Breast epithelium (tissue), 4 donors: Measurements from ENCODE around the gene SHROOM3. TPM values are rescaled to one million over a fixed set of nuclear protein-coding genes. Genes with fewer than 3 reads are reported as not detected.

Experiments used
- DNase-seq, 2 donors: peaks; one replicate each; pipeline ENCODE4 v3.0.0-alpha.2; 2019; ENCODE audit warnings: low spot score in 2 of 2
- H3K27ac ChIP-seq, 2 donors: fragments of 200-600 bp; sonication (generic) in 1 of 2; one replicate each; pipeline ENCODE4 v1.5.1; 2016 to 2019; ENCODE audit warnings: mild to moderate bottlenecking in 1 of 2
- H3K27me3 ChIP-seq, 2 donors: fragments of 200-600 bp; sonication (generic) in 1 of 2; one replicate each; pipeline versions ENCODE4 v1.5.1 to v1.6.0; 2017 to 2019; ENCODE audit warnings: control low read depth in 1 of 2, mild to moderate bottlenecking in 1 of 2
- H3K36me3 ChIP-seq: fragments of 200-600 bp; one replicate; pipeline ENCODE4 v1.5.1; 2019
- H3K4me1 ChIP-seq, 2 donors: fragments of 200-600 bp; sonication (generic); one replicate each; pipeline ENCODE4 v1.5.1; 2016 to 2019; ENCODE audit warnings: control low read depth in 1 of 2
- H3K4me3 ChIP-seq, 3 donors: fragments of 200-600 bp; sonication (generic); 1 replicate in 2 of 3; 2 replicates in 1 of 3; pipeline ENCODE4 v1.5.1; 2016 to 2019; ENCODE audit warnings: mild to moderate bottlenecking in 3 of 3, moderate library complexity in 2 of 3
- H3K9me3 ChIP-seq, 2 donors: fragments of 200-600 bp; sonication (generic) in 1 of 2; one replicate each; pipeline ENCODE4 v1.5.1; 2016 to 2019; ENCODE audit warnings: control low read depth in 1 of 2
- CTCF ChIP-seq, 3 donors: fragments of 450-650 bp; IDR thresholded peaks; one replicate each; pipeline ENCODE4 v1.5.1; 2016 to 2017; ENCODE audit warnings: antibody characterized with exemption in 3 of 3, mild to moderate bottlenecking in 3 of 3, moderate library complexity in 3 of 3
- POLR2A ChIP-seq: fragments of 450-650 bp; IDR thresholded peaks from one replicate; pipeline ENCODE4 v1.6.1; 2016; ENCODE audit warnings: antibody characterized with exemption, mild to moderate bottlenecking, moderate library complexity
- POLR2AphosphoS5 ChIP-seq, 3 donors: sonication (generic); formaldehyde crosslinking; IDR thresholded peaks; one replicate each; pipeline ENCODE4 v1.6.1; 2017; ENCODE audit warnings: antibody characterized with exemption in 3 of 3
- intact Hi-C: fragments of 100-400 bp; cut with DNase I; formaldehyde crosslinking; loops from one replicate; pipeline ENCODE4 v1.15.1; 2023; ENCODE audit warnings: low total_unique reads
- total RNA-seq, 3 donors: library from RNA; depleted of rRNA; stranded (reverse); fragments of >200 nt; gene quantifications; one replicate each; pipeline ENCODE4 v1.1.0, GENCODE V29; 2016

SHROOM3 gene
- total RNA-seq, 3 donors from 2014 or later, result 0.32 to 145 (median 100) TPM

DNA sequence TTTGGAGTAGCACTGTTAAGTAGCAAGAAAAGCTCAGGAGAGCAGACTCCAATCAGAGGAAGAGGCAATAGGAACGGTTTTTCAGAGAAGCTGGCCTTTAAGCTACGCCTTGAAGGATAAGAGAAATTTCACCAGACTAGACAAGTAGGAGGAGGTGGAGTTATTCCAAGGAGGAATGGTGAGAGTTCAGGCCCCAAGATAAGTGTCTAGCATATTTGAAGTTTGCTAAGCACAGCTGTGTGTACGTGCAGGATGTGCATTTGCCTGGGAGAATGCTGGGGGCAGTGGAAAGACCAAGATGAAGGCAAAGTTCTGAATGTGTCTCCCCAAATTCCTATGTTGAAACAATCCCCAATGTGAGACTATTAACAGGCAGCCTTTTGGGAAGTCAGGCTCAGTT lies 371.3 kb downstream of the SHROOM3 start:
- Histone ChIP-seq H3K27ac (no peak overlapping the region), H3K27me3 (no peaks in the 10 kb centered on the region), H3K4me3 (no peak overlapping the region), H3K9me3 (peaks cover 4 to 13% of the 10 kb centered on the region in 2 donors), H3K36me3 (no peaks in the 10 kb centered on the region), H3K4me1 (no peaks in the 10 kb centered on the region)
- TF ChIP-seq CTCF (IDR thresholded peaks at IDR 0.05) (no peak), POLR2A (no peak), POLR2AphosphoS5 (IDR thresholded peaks at IDR 0.05) (no peak)
- DNase-seq, result no peak
- intact Hi-C loops, result no loop called here

- no peaks in the 10 kb centered on the region for H3K4me1 ChIP-seq
- H3K9me3 ChIP-seq, result peaks cover 4 to 13% of the 10 kb centered on the region in 2 donors
- no peak overlapping the region for H3K27ac ChIP-seq
- no peak overlapping the region for H3K4me3 ChIP-seq
- intact Hi-C loops, result no loop called here
- no peak for TF ChIP-seq POLR2A
- TF ChIP-seq CTCF (IDR thresholded peaks at IDR 0.05), result no peak
- TF ChIP-seq POLR2AphosphoS5 (IDR thresholded peaks at IDR 0.05), result no peak
- H3K36me3 ChIP-seq, result no peaks in the 10 kb centered on the region
- H3K27me3 ChIP-seq, result no peaks in the 10 kb centered on the region
- no peak for DNase-seq
Measured at GRCh38 chr4:76806757-76807156, 371.7 kb downstream of the SHROOM3 start.

DNA sequence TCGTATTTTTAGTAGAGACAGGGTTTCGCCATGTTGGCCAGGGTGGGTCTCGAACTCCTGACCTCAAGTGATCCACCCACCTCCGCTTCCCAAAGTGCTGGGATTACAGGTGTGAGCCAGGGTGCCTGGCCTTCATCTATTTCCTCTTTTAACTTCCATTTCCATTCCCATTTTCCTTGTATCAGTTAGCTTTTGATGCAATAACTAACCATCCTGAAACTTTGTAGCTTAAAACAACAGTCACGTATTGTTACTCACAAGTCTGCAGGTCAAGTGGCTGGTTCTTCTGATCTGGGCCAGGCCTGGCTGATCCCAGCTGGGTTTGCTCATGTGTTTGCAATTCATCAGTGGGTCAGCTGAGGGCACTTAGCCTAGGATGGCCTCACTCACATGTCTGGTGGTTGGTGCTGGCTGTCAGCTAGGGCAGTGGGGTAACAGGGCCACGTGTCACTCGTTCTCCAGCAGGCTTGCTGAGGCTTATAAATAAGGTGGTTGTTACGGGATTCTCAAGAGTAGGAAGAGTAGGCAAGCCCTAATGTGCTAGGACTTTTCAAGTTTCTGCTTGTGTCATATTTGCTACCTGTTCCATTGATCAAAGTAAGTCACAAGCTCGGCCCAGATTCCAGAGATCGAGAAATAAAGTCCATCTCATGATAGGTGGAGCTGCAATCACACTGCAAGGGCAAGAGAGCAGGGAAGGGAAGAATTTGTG lies 374.7 kb downstream of the SHROOM3 start:
- DNase-seq, result no peak
- no peaks in the 10 kb centered on the region for H3K27me3 ChIP-seq
- peaks cover 4 to 13% of the 10 kb centered on the region in 2 donors for H3K9me3 ChIP-seq
- H3K4me3 ChIP-seq, result no peak overlapping the region
- TF ChIP-seq POLR2AphosphoS5 (IDR thresholded peaks at IDR 0.05) (no peak), POLR2A (no peak), CTCF (IDR thresholded peaks at IDR 0.05) (no peak)
- H3K4me1 ChIP-seq, result no peaks in the 10 kb centered on the region
- H3K36me3 ChIP-seq, result no peaks in the 10 kb centered on the region
- no peak overlapping the region for H3K27ac ChIP-seq
- intact Hi-C loops, result no loop called here

DNA sequence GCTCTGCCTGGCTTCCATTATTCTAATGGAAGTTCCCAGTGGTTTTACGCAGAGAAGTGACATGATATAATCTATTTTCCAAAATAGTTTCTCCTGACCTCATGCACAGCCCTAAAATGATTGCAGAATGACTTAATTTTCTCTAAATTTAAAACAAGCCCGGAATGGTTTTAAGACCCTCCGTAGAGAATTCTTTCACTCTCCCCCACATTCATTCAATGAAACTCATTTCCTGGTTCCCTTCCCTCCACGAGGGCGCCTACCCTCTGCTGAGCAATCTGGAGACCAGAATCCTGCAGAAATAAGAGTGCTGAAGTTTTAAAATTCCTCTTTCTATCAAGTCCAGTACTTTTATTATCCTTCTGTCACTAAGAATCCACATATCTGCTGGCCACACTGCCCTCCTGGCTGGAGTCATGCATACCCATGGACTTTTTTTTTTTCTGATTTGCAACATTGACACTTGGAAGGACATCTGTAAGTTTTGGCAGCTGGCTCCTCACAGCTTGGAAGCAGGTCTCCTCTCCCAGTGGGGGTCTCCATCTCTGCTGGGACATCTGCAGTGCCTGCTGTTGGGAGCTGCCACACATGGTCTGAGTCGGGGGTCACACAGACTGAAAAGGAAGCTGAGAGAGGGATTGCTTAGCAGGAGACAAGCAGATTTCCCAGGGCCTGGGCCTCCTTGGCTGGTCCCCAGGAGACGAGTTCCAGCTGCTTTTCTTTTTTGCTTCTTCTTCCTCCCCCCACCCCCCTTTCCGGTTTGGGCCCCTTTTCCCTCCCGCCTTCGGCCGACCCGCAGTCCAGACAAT lies 376.8 kb downstream of the SHROOM3 start:
- Histone ChIP-seq H3K27ac (no peak overlapping the region), H3K4me1 (no peaks in the 10 kb centered on the region), H3K4me3 (no peak overlapping the region), H3K9me3 (peaks cover 7 to 13% of the 10 kb centered on the region in 2 donors), H3K36me3 (no peaks in the 10 kb centered on the region), H3K27me3 (no peaks in the 10 kb centered on the region)
- no peak for DNase-seq
- intact Hi-C loops, result no loop called here
- TF ChIP-seq POLR2AphosphoS5 (IDR thresholded peaks at IDR 0.05) (no peak), CTCF (IDR thresholded peaks at IDR 0.05) (no peak)

GRCh38 chr4:76813070-76813469 lies 378.0 kb downstream of the SHROOM3 start:
- no peak overlapping the region for H3K27ac ChIP-seq
- no peak for DNase-seq
- H3K4me3 ChIP-seq, result no peak overlapping the region
- H3K9me3 ChIP-seq, result peaks cover 3 to 7% of the 10 kb centered on the region in 2 donors
- H3K4me1 ChIP-seq, result no peaks in the 10 kb centered on the region
- intact Hi-C loops, result no loop called here
- TF ChIP-seq POLR2AphosphoS5 (IDR thresholded peaks at IDR 0.05), result no peak
- no peak for TF ChIP-seq POLR2A
- TF ChIP-seq CTCF (IDR thresholded peaks at IDR 0.05), result no peak
- no peaks in the 10 kb centered on the region for H3K36me3 ChIP-seq
- H3K27me3 ChIP-seq, result no peaks in the 10 kb centered on the region
